Left colon (tissue), 2 donors: ENCODE data around the gene LIN28B. TPM values are rescaled to one million over a fixed set of nuclear protein-coding genes. Genes with fewer than 3 reads are reported as not detected.
"Not testable (repeated sequence)": the region's sequence is repeated elsewhere in the genome, so short reads cannot be mapped to it uniquely, and the experiment has no call there.

Experiments
- ATAC-seq: fragments of 200-7000 bp; cut with Tn5 transposase; one replicate; pipeline ENCODE4 v1.9.1; 2020; ENCODE audit warnings: mild to moderate bottlenecking, moderate library complexity
- DNase-seq, 2 donors: peaks; one replicate each; pipeline ENCODE4 v3.0.0-alpha.2; 2020
- intact Hi-C, 2 donors: fragments of 100-400 bp; cut with DNase I in 1 of 2; cut with micrococcal nuclease in 1 of 2; formaldehyde crosslinking; loops; one replicate each; pipeline versions ENCODE4 v1.11.2 to v1.14.0; 2022; cut with DNase I, micrococcal nuclease
- long read RNA-seq: library from polyadenylated mRNA; unstranded; transcript quantifications from one replicate; pipeline ENCODE4 v2.0.0, GENCODE V29; 2021
- total RNA-seq, 2 donors: library from RNA; stranded (reverse); fragmentation: NEBNext Ultra II Directional; extraction: Animal tissue kit (Norgen Biotek cat#: 25700); gene quantifications; one replicate each; pipeline ENCODE4 v1.2.1, GENCODE V29; 2021
- donor health status: DM: no; HTN: no; CAD: no.
- donor health status: DM: yes; HTN: yes; CAD: no.

The LIN28B gene, protein sequence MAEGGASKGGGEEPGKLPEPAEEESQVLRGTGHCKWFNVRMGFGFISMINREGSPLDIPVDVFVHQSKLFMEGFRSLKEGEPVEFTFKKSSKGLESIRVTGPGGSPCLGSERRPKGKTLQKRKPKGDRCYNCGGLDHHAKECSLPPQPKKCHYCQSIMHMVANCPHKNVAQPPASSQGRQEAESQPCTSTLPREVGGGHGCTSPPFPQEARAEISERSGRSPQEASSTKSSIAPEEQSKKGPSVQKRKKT
- total RNA-seq = not detected
- long read RNA-seq = 0 reads

DNA sequence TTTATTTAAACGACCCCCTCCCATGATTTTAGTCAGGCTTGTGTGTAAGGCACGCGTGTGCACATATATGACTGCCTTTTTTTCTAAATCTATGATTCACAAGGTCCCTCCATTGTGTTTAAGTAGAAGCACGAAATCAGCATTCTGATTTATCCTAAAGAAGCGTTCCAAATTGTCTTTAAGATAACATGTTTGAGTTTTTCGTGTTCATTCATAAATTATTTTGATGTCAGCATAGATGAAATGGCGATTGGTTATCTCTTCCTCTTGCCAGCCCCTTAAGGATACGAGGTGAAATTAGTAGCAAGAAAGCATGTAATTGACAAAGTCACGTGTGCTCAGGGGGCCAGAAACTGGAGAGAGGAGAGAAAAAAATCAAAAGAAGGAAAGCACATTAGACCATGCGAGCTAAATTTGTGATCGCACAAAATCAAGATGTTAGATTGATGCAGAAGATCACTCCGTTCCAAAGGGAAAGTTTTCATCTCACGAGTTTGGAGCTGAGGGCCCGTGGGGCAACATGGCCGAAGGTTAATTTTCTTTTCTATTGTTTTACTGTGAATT lies at the start of gene LIN28B:
Gene LIN28B, plus strand, starts transcription at position 377 of the 564 bp plus-strand sequence. Its CDS starts 144 bp downstream, at position 521.
- no peak for DNase-seq
- intact Hi-C loops = no loop called here
- ATAC-seq = no peak

DNA sequence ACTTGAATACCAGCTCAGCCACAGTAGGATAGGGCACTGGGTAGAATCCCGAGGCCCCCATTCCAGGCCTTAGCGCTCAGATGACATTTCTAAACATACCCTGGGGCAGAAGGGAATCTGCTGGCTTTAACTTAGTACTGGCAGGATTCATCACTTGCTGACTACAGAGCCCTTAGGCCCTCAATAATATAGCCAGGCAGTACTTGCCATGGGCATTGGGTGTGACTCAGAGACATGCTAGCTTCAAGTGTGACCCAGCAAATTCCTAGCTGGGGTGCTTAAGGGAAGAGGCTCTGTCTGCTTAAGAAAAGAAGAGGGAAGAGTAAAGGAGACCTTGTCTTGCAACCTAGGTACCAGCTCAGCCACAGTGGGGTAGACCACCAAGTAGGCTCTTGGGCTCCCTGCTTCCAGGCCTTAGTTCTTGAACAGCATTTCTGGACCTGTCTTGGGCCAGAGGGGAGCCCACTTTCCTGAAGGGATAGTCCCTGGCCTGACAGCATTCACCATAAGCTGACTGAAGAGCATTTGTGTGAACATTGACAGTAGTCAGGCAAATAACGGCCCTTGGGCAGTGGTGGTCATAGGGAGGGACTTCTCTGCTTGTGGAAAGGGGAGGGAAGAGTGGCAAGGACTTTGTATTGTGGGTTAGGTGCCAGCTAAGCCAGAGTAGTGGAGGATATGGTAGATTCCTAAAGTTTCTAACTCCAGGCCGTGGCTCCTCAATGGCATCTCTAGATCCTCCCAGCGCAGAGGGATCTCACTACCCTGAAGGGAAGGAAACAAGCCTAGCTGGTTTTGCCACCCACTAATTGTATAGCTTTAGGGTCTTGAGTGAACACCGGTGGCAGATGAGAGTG lies 48.6 kb upstream of the LIN28B start:
- intact Hi-C loops = no loop called here
- DNase-seq = no peak
- ATAC-seq = no peak

DNA sequence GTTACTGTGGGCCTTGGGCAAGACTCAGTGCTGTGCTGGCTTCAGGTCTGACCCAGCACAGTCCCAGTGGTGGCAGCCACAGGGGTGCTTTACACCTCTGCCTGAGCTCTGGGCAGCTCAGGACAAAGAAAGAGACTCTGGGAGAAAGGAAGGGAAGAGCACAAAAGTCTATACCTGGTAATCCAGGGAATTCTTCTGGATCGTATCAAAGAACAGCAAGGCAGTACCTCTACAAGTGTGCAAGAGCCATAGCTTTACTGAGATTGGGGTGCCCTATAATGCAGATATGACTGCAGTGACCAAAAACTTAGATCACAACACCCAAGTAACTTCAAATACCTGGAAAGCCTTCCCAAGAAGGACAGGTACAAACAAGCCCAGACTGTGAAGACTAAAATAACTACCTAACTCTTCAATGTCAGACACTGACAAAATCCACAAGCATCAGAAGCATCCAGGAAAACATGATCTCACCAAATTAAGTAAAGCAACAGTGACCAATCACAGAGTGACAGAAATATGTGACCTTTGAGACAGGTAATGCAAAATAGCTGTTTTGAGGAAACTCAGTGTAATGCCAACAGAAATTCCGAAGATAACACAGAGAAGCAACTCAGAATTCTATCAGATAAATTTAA lies 47.9 kb upstream of the LIN28B start:
- intact Hi-C loops = no loop called here
- ATAC-seq (no peak), DNase-seq (no peak)

DNA sequence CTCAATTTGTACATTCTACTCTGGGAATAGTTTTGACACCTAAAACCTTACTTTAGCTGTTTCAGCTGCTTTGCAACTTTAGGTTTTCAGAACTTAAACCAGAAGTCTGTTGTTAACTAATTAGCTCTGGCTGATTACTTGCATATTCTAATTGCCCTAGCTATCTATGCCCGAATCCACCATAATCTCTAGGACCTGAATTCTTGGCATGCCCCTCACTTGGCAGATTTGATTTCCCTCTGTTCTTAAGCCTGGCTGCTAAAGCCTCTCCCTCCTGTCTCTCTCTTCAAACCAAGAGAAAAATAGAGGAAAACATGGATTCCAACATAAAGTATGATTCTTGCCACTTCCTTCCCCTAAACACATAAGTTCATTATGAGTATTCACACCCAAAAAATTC lies 35.0 kb upstream of the LIN28B start:
- DNase-seq (no peak), ATAC-seq (no peak)
- intact Hi-C loops = no loop called here

DNA sequence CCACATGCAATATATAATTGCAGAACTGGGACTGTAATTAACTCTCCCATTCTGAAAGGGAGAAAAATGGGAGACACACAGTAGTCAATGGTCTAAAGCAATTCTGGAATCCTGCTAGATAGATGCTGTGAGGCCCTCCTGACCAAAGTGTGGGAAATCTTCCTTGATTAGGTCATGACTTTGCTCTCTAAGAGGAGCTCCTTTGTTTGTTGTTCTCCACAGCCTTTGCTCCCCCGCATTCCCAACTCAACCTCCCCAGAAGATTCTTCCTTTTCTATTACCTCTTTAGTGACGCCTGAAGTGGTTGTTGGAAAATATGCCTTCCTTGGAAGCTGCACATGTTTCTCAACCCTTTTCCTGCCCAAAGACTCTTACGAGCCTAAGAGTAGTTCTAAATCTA lies 28.8 kb upstream of the LIN28B start:
- DNase-seq = no peak
- intact Hi-C loops = no loop called here
- ATAC-seq = no peak

DNA sequence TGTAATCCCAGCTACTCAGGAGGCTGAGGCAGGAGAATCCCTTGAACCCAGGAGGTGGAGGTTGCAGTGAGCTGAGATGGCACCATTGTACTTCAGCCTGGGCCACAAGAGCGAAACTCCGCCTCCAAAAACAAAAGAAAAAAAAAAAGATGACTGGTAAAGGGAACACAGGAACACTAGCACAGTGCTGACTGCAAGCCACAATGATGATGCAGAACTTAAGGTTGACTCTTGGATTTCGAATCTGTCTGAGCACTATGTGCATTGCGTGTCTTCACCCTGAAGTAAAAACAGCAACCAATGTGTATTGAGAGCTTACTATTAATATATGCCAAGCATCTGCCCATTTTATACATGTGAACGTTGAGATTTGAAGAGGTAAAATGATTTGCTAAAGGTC lies 27.6 kb upstream of the LIN28B start:
- intact Hi-C loops = no loop called here
- DNase-seq (no peak), ATAC-seq (no peak)

DNA sequence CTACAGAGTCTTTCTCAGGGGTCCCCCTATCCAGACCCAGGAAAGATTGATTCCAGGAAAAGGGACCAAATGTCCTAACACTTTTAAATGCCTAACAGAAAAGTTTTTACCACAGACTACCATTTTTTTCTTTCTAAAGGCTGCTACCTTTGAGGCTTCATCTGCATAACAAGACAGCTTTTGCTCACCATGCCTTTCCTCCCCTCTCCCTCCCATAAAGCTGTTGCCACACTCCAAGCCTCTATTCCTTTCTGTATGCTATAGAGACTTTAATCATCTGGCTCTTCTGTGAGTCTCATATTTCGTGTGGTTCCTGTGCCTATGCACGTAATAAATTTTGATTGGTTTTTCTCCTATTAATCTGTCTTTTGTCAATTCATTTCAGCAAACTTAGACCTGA lies 26.0 kb upstream of the LIN28B start:
- ATAC-seq = no peak
- no peak for DNase-seq
- intact Hi-C loops = no loop called here

DNA sequence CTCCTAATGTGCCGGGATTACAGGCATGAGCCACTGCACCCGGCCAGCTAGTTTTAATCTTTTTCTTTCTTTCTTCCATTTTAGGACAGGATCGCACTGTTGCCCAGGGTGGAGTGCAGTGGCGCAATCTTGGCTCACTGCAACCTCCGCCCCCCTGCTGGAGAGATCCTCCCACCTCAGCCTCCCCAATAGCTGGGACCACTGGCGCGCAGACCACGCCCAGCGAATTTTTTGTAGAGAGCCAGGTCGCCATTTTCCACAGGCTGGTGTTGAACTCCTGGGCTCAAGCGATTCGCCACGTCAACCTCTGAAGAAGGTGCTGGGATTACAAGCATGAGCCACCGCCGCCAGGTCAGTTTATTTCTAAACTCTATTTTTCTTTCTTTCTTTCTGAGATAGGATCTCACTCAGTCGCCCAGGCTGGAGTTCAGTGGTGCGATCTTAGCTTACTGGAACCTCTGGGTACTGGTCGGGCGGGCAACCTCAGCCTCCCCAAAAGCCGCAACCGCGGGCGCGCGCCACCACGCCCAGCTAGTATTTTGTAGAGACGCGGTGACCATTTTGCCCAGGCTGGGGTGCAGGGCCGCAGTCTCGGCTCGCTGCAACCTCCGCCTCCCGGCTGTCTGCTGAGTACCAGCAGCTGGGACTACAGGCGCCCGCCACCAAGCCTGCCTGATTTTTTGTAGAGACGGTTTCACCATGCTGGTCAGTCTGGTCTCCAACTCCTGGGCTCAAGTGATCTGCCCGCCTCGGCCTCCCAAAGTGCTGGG lies 20.0 kb upstream of the LIN28B start:
- DNase-seq (no peak), ATAC-seq (no peak)
- intact Hi-C loops = no loop called here

DNA sequence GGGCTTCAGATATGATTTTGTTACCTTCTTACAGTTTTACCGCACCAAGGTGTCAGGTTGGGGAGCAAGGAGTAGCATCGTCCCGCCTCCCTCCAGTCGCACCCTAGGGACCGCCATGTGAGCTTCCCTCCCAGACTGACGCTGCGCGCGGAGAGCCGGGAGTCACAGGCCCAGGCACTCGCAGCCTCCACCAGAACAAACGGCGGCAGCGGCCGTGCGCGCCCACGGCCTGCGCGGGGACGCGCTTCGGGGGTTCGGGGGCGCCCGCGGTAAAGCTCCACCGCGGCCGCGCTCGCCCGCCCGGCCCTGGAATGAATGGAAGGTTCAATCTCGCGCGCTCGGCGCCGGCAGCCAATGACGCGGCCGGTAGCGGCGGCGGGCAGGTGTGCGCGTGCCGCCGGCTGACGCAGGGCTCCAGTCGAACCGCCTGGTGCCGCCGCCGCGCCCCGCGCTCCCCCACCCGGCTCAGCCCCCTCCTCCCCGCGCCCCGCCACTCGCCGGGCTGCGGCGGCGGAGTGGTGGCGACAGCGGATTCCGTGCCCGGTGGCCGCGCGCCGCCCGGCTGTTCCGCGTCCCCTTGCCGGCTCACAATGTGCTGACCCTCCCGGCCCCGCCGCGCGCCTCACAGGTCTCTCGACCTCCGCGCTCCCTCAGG lies 16.5 kb upstream of the LIN28B start:
- no peak for ATAC-seq
- intact Hi-C loops = no loop called here
- no peak for DNase-seq

DNA sequence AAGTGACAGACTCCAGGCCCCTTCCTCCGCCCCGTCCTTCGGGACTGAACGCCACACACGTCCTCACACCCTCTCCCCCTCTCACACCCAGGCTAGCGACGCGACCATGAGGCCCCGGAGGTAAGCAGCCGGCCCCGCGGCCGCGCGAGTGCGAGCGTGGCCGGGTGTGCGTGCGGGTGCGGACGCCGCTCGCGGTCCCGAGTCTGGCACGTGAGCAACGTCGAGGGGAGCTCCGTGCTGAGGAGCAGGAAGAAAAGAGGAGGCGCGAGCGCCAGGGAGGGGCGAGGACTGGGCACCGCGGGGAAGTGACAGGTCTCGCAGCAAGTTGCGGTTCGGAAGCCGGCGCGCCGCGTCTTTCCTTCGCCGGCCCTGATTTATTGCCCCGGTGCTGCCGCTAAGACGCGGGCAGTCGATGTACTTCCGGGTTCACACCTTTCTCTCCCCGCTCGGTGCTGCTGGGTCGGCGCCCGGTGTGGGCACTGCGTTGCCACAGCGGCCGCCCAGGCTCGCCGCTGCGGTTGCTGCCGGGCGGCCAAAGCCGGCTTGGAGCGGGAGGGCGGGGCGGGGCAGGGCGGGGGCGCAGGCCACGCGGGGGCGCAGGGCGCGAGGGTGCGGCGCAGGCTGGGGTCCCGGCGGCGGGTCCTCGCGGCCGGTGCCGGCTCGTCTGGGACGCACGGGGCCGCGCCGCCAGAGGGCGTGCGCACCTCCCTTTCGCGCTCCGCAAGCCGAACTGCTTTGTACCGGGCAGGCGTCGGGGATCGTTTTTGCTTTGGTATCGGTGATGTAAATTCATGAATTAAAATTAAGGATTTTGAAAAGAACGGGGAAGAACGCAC lies 15.8 kb upstream of the LIN28B start:
- ATAC-seq (no peak), DNase-seq (peak in 1 of 2 donors; percentile 11)
- intact Hi-C loops = no loop called here

DNA sequence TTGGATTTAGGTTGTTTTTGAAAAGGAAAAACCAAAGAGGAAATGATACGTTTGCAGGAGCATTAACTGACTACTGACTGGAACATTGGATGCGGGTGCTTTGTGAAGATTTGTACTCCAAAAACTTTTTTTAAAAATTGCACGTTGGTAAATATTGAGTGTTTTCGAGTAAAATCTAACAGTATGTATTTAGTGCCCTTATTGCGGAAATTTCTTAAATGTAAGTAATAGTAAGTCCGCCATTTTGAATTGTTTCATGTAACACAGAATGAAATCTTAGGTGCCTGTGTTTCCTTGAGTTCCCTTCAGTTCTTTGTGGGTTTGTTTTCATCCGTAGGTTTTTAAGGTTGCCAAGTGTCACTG lies 15.2 kb upstream of the LIN28B start:
- no peak for DNase-seq
- ATAC-seq = no peak
- intact Hi-C loops = no loop called here

DNA sequence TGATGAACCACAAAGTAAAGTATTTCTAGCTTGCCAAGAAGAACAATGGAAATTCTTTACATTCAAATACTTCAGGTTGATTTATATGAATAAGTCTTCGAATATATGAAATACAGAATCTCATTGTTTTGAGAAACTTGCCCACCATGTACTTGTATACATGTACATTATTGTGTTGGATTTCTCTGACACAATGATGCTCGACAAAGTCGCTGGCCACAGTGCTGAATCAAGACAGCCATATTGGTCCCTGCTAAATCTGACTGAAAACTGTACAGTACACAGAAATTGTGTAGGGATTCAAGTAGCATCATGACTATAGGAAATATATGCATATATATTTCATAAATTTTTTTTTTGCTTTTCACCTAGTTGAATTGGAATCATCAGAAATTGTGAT lies 13.1 kb upstream of the LIN28B start:
- ATAC-seq = no peak
- no peak for DNase-seq
- intact Hi-C loops = no loop called here

DNA sequence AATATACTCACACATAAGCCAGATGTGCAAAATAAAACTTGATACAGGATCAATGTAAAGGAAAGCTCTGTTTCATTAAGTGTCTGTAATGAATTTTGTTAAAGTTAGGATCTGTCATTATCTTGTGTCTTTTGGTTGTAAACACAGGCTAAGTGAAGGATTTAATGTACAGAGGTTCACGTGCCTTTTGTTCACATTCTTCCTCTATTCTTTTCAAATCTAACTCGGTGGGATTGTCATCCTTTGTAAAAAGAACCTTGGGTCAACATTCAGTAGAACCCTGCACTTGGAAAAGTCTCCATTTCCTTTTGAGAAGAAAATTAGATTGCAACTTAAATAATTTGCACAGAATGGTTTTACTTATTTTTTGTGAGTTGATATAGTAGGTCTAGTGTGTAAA lies 7.7 kb upstream of the LIN28B start:
- no peak for DNase-seq
- intact Hi-C loops = no loop called here
- no peak for ATAC-seq

DNA sequence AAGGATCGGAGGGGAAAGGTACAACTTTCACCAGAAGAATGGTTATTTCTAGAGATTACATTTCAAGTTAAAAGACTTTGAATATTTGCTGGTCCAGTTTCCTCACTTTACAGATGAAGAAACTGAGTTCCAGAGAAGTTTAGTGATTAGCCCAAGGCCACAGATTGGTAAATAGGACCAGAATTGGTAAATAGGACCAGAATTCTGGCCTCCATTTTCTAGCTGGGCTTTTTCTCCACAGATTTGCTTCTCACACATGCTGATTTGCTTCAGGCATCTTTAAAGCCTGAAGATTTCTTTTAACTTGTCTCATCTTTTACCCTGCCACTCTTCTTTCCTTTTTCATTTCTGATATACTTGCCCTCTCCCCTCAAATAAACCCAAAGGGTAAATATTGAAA lies 5.2 kb upstream of the LIN28B start:
- no peak for ATAC-seq
- intact Hi-C loops = no loop called here
- DNase-seq = no peak

DNA sequence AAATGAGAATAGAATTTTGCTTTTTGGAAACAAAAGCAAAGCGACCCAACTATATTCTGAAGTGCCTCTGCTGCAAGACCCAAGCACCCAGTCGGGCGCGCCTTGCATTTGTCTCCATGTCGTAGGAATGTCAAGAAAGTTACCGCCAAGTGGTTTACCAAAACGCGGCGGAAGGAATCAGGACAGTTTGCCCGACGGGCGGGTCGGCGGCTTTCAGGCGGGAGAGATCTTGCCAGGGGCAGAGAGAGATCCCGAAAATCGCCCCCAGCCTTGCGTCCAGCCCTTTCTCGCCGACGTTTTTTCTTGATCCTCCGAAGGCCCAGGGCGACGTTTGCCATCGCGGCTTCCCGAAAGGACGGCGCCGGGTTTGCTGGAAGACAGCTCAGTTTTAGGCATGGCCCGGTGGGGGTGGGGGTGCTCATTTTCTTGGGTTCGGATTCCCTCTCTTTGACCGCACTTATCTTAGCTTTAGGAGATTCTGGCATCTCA lies 4.0 kb upstream of the LIN28B start:
- DNase-seq (no peak), ATAC-seq (no peak)
- intact Hi-C loops = no loop called here

DNA sequence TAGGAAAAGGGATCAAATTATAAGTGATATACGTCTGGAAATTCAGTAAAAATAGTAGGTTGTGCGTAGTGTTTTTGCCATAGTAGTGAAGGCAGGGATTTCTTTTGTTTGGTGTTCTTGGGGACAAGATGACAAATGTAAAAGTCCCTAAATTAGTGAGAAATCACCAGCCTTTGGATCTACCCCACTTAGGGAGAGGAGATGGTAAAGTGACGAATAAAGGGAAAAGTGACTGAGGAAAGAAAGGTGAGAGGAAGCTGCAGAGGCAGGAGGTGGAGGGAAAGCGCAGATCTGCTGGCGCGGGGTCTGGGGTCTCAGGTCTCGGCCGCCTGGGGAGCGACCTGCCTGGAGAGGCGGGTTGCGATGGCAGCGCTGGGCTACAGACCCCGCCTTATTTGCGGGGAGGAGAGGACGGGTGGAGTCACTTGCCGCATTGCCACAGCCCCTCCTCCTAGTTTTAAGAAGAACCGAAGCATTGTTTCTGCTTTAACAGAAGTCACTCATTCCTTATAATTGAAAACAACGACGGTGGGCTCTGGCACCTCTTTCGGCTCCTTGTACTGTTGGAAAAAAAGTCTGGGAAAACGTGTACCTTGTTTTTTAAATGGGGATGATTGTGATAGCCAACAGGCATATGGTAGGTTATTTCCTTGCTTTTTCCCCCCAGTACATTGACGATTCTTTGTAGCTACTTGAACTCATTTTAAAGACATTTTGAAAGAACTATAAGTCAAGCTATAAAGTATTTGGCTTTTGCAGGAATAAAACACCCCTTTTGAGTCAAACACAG lies 3.3 kb upstream of the LIN28B start:
- ATAC-seq, intact Hi-C loops, DNase-seq: not testable (repeated sequence)
